NT2/D1 (cell line): ENCODE results near the gene IL1RL1.
"Not testable (repeated sequence)": the region's sequence is repeated elsewhere in the genome, so short reads cannot be mapped to it uniquely, and the experiment has no call there.

Source experiments
- DNase-seq: peaks from one replicate; pipeline ENCODE4 v3.0.0-alpha.2; 2011; ENCODE audit warnings: low read depth, low spot score
- H3K27me3 ChIP-seq: 2 replicates; pipeline ENCODE4 v1.6.0; 2011; ENCODE audit warnings: mild to moderate bottlenecking; ENCODE audit not compliant: insufficient read length, insufficient read depth
- H3K36me3 ChIP-seq: 2 replicates; pipeline ENCODE4 v1.6.1; 2011; ENCODE audit warnings: mild to moderate bottlenecking, low read length, mixed read lengths; ENCODE audit not compliant: insufficient read depth, insufficient read length
- H3K4me1 ChIP-seq: 2 replicates; pipeline ENCODE4 v1.5.1; 2011; ENCODE audit not compliant: insufficient read depth, insufficient read length
- H3K4me3 ChIP-seq: 2 replicates; pipeline ENCODE4 v1.5.1; 2011; ENCODE audit warnings: low read depth; ENCODE audit not compliant: insufficient read length
- H3K9ac ChIP-seq: 2 replicates; pipeline ENCODE4 v1.6.0; 2011; ENCODE audit warnings: low read depth; ENCODE audit not compliant: insufficient read length
- H3K9me3 ChIP-seq: 2 replicates; pipeline ENCODE4 v1.5.1; 2011; ENCODE audit warnings: mild to moderate bottlenecking, low read length; ENCODE audit not compliant: insufficient read depth
- SUZ12 ChIP-seq: IDR thresholded peaks from 2 replicates; pipeline ENCODE4 v1.6.1; 2011; ENCODE audit not compliant: insufficient read length, insufficient read depth; ENCODE audit errors: extremely low read depth
- YY1 ChIP-seq: IDR thresholded peaks from 2 replicates; pipeline ENCODE4 v1.6.1; 2011; ENCODE audit not compliant: insufficient read length, insufficient read depth
- ZNF274 ChIP-seq: IDR thresholded peaks from 2 replicates; pipeline ENCODE4 v1.6.1; 2011; ENCODE audit warnings: mild to moderate bottlenecking, low read depth, low read length

IL1RL1 gene

GRCh38 chr2:102317715-102318114, 6.4 kb downstream of the IL1RL1 start:
- TF ChIP-seq YY1 = no peak
- TF ChIP-seq ZNF274 = no peak
- TF ChIP-seq SUZ12 = no peak
- Histone ChIP-seq H3K4me3 (no peak overlapping the region), H3K27me3 (no peaks in the 10 kb centered on the region), H3K9ac (no peak overlapping the region), H3K36me3 (no peaks in the 10 kb centered on the region), H3K9me3 (no peaks in the 10 kb centered on the region), H3K4me1 (no peaks in the 10 kb centered on the region)
- no peak for DNase-seq

GRCh38 chr2:102318437-102318836, 7.1 kb downstream of the IL1RL1 start:
- no peak overlapping the region for H3K9ac ChIP-seq
- TF ChIP-seq SUZ12 = no peak
- no peak for TF ChIP-seq ZNF274
- no peak for TF ChIP-seq YY1
- H3K4me3 ChIP-seq = no peak overlapping the region
- no peaks in the 10 kb centered on the region for H3K4me1 ChIP-seq
- H3K27me3 ChIP-seq = no peaks in the 10 kb centered on the region
- H3K36me3 ChIP-seq = no peaks in the 10 kb centered on the region
- 0 out of 2 replicates have a peak, but pooled peaks cover 3% of the 10 kb centered on the region for H3K9me3 ChIP-seq
- DNase-seq = no peak

GRCh38 chr2:102321941-102322719, 10.8 kb downstream of the IL1RL1 start:
- DNase-seq = no peak
- Histone ChIP-seq H3K9me3 (peaks cover 8% of the 10 kb centered on the region; the same call in 1 of the 2 replicates), H3K4me3 (no peak overlapping the region), H3K36me3 (no peaks in the 10 kb centered on the region), H3K4me1 (no peaks in the 10 kb centered on the region), H3K9ac (no peak overlapping the region), H3K27me3 (no peaks in the 10 kb centered on the region)
- TF ChIP-seq YY1 = no peak
- TF ChIP-seq ZNF274 = no peak
- TF ChIP-seq SUZ12 = no peak

- H3K4me3 ChIP-seq, H3K4me1 ChIP-seq, H3K9ac ChIP-seq, DNase-seq, H3K27me3 ChIP-seq, H3K9me3 ChIP-seq, H3K36me3 ChIP-seq: not testable (repeated sequence)
These were observed 13.6 kb downstream of the IL1RL1 start for GRCh38 chr2:102324914-102325313.

DNA sequence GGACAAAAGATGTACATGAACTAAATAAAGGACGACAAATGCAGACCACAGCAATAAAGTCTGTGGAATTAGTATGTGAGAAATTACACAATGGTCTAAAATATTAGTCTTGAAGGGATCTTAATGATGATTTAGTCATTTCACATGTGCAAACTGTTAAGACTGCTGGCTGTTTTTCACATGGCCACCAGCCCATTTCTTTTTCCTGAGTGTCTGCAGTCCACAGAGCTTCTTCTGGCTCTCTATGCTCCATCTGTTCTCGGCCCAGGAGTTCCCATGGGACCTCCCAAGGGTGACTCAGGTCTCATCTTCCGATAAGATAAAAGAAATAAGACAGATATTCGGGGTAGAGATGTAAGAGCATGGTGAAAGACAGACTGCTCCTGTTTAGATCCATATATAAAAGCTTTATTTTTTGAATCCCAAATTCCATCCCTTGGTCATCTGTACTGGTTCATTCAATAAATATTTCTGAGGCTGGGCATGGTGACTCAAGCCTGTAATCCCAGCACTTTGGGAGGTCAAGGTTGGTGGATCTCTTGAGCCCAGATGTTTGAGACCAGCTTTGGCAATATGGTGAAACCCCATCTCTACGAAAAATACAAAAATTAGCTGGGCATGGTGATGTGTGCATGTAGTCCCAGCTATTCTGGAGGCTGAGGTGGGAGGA, 20.1 kb downstream of the IL1RL1 start:
- H3K4me3 ChIP-seq = no peak overlapping the region
- H3K27me3 ChIP-seq = no peaks in the 10 kb centered on the region
- no peak overlapping the region for H3K9ac ChIP-seq
- H3K9me3 ChIP-seq = no peaks in the 10 kb centered on the region
- H3K36me3 ChIP-seq = no peaks in the 10 kb centered on the region
- DNase-seq = no peak
- no peak for TF ChIP-seq YY1
- no peak for TF ChIP-seq SUZ12
- TF ChIP-seq ZNF274 = no peak
- H3K4me1 ChIP-seq = no peaks in the 10 kb centered on the region

DNA sequence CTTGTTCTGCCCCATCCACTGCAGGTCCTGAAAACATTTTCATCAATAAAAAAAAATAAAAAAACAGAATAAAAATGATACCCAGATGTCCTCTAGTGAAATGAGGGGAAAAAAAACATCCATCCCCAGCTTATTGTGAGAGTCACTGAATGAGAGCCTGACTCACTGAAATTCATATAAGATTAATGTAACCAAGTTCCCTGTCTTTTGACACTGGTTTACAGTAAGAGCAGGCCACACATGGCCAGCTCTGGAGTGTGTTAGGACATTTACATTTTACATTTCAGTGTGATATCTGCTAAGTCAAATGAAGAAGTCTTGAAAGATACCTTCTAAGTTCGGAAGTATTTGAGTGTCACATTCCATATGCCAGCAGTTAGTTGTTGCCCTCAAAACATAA, 23.1 kb downstream of the IL1RL1 start:
- Histone ChIP-seq H3K4me3 (no peak overlapping the region), H3K27me3 (no peaks in the 10 kb centered on the region), H3K9me3 (no peaks in the 10 kb centered on the region), H3K36me3 (no peaks in the 10 kb centered on the region), H3K4me1 (no peaks in the 10 kb centered on the region), H3K9ac (no peak overlapping the region)
- TF ChIP-seq ZNF274 (no peak), SUZ12 (no peak), YY1 (no peak)
- no peak for DNase-seq

- H3K4me3 ChIP-seq = no peak overlapping the region
- no peaks in the 10 kb centered on the region for H3K27me3 ChIP-seq
- DNase-seq = no peak
- H3K9me3 ChIP-seq = no peaks in the 10 kb centered on the region
- H3K36me3 ChIP-seq = no peaks in the 10 kb centered on the region
- H3K9ac ChIP-seq = no peak overlapping the region
- H3K4me1 ChIP-seq = no peaks in the 10 kb centered on the region
- no peak for TF ChIP-seq SUZ12
- no peak for TF ChIP-seq YY1
- TF ChIP-seq ZNF274 = no peak
These were observed 24.6 kb downstream of the IL1RL1 start for GRCh38 chr2:102335871-102336366.
